Left hindlimb (tissue), 1 donor: ENCODE measurements around the gene HOXB1.

ENCODE experiments used
- DNase-seq: peaks from one replicate; pipeline ENCODE4 v3.0.0-alpha.2; 2018

The HOXB1 gene

DNA sequence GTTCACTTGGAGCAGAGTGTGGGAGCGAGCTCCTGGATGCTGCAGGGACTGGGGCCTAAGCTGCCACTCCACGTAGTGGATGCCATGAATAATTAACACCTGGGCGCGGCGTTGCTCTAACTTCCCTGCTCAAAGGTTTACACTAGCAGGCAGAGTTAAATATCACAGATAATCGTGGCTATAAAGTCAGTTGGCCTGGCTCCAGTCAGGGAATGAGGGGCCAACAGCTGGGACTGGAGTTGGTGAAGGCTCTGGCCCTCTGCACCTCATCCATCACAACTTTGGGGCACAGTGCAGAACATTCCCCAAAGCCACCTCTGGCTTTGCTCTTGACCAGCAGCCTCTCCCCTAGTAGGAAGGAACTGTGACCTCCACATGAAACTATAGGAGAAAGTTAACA is 36.4 kb upstream of the HOXB1 start:
- no peak for DNase-seq

GRCh38 chr17:48566717-48567116 is 35.9 kb upstream of the HOXB1 start:
- DNase-seq: no peak

DNA sequence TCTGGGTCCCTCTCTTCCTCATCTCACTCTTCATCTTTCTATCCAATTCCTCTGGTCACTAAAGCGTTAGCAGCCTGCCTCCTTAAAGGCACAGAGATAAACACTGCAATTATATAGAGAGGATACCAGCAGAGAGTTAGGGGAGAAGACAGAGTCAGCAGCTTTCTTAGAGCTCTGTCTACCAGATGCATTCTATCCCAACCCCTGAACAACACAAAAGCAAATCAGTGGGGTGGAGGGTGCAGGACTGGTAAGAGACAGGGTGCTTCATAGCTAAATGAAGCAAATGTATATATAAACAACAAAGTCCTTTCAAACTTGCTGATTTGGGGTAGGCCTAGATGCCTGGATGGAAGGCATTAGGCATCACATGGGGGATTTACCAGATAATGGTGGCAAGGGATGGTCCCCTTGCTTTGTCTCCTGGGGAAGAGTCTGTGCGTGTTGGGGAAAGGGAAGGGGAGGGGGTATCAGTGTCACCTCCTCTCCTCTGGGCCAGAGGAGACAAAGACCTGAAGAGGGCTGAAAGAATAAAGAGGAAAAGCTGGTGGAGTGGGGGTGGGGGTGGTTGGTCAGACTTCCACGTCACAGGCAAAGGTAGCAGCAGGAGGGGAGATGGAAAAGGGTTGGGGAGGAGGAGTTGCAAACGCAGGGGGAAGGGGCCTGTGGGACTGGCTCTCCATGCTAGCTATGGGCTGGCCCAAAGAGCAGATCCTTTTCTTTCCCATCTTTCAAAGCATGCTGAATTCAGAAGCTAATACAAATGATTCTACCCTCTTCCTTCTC is 35.3 kb upstream of the HOXB1 start:
- DNase-seq: no peak

DNA sequence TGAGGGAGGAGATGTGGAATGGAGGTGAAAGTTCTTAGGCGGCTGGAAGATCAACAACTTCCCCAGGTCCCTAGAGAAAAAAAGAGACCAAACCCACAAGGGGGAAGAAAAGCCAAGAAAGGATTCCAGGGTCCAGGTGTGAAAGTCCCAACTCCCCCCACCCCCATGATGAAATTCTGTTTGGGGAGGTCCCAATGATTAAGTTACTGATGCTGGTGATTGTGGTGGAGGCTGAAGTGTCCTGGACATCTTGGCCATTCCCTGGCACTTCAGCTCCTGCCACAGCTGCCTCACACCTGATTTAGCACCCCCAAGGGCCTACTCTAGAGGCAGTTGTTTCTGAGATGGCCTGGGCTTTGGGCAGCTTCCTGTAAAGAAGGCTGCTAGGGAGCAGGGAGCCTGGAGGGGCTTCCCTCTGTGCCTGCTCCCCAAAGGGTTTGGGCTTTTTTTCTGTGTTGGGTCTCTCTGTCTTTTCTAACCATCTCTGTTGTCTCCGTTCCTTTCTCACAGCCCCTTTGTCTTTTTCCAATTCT is 34.3 kb upstream of the HOXB1 start:
- no peak for DNase-seq

DNA sequence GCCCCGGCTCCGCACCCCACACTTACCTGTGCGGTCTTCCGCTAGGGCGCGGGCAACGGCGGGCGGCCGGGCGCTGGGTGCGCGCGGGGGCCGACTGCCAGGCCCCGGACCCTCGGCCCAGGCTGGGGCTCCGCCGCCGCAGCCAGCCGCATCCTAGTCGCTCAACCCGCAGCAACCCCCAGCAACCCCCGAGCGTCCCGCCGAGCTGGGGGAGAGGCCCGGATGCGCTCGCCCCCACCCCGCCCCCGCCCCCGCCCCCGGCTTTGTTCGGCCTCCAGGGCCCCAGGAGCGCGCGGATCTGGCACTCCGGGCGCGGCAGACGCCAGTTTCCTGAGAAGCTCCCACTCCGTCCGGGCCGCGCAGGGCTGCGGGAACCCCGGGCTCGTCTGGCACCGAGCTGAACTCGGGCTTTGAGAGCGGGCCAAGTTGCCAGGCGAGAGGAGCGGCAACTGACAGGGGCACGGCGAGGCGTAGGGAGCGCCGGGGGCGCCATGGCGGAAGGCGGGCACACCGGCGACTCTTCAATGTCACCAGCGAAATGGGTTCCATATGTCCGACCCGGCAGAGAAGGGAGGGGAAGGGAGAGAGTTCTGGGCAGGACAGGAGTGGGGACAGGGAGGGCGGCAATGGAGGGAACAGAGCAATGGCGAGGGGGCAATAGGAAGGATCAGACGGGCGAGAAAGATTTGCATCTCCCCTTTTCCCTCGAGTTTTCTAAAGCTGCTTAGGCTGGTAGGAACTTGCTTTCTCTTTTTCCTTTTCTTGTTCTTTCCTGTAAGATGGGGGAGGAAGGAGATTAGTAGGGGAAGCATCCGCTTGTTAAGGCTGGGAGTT is 33.6 kb upstream of the HOXB1 start:
- no peak for DNase-seq

- no peak for DNase-seq
Measured at GRCh38 chr17:48563867-48564187, 33.0 kb upstream of the HOXB1 start.

GRCh38 chr17:48563385-48563838 is 32.6 kb upstream of the HOXB1 start:
- DNase-seq: no peak

DNA sequence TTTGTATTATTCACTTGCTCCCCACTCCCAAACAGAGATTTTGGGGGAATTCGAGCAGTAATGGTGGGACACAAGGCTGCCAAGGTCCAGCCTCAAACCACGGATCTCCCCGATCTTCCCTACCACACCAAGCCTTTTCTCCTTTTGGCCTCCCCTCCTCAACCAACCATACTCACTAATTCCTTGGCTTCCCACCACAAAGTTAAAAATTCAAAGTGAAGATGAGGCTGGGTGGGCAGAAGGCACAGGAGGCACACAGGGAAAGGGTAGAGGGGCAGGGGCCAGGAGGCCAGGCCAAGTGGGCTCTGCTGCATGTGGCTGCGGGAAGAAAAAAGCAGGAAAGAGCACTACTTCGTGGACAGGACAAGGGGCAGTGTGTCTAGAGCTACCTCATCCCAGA is 32.1 kb upstream of the HOXB1 start:
- DNase-seq: no peak

DNA sequence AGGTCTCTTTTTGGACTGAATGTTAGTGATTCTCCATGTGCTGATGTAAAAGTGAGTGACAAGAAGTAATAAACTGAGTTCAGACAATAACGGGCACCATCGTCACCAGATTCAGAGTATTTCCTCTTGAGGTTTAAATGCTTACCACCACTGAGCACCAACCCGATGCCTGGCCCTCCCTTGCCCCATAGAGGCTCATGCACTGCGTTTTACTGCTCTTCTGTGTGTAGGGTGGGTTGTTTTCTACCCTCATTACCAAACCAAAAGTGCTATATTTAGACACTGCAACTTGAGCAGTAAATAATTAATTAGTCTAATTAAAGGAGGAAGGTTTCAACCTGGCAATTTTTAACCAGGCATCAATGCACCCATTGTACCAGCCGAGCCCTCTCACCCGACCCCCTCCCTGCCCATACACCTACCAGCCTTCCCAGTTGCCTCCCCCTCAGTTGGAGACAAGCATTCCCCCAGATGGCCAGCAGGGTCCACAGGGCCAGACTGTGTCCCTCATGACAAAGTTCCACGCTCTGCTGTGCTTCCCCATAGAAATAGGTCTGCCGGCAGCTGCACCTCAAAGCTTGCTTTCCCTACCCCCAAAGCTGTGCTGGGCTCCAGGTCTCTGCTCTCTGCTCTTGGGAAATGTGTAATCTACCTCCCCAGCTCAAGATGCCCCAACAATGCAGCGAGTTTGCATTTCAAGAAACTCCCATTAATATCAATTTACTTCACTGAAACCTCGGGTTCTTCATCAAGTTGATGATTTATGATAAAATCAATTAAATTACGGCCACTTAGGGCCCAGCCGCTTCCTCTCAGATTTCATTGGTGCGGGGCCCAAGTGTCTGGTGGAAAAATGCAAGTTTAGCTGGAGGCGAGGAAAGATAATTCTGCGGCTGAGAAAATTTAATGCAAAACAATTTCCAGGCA is 31.3 kb upstream of the HOXB1 start:
- DNase-seq: no peak

GRCh38 chr17:48559840-48560817 is 29.3 kb upstream of the HOXB1 start:
- DNase-seq: no peak

GRCh38 chr17:48559122-48559839 is 28.5 kb upstream of the HOXB1 start:
- DNase-seq: no peak

DNA sequence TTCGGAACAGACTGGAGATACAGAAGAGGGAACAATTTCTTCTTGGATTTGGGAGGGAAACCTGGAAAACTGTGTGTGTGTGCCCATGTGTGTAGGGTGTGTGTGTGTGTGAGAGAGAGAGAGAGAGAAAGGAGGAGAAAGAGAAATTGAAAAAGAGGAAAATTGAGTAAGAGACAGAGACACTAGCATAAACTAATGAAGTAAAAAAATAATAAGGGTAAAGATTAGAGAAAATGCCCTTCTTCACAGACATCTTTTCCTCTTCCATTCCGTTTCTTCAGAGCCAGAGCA is 28.0 kb upstream of the HOXB1 start:
- no peak for DNase-seq

DNA sequence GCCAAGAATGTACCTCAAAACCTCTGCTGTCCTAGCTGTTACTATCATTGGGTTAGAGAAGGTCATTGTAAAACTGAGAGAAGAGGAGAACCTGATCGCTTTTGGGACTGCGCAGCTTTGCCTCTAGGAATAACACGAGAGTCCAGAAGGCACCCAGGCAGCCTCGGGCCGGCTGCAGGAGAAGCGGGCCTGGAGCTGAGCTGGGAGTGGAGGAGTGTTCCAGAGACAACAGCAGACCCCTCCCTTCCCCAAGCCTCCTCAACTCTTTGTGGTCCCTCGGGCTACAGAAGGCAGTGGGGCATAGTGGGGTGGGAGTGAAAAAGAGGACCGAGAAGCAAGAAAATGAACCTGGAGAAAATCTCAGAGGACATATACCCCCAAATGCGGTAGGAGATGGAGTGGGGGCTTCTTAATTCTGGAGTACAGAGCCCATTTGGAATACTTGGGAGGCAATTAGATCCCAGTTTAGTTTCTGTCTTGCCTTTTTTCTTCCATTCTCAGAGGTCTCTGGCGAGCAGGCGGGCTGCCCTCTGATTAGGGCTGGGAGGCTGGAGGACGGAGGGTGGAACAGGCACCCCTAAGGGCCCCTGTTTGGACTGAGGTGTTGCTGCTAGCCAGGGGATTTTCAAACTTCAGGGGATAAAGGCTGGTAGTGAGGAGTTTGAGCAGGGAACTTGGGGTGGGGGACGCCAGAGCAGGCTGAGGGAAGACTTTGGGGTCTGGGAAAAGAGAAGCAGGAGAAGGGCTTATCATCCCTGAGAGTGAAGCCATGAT is 27.4 kb upstream of the HOXB1 start:
- DNase-seq: no peak

GRCh38 chr17:48556576-48557401 is 26.0 kb upstream of the HOXB1 start:
- no peak for DNase-seq

- no peak for DNase-seq
Measured at GRCh38 chr17:48556229-48556575, 25.4 kb upstream of the HOXB1 start.

- no peak for DNase-seq
Measured at GRCh38 chr17:48555258-48556228, 24.7 kb upstream of the HOXB1 start.

DNA sequence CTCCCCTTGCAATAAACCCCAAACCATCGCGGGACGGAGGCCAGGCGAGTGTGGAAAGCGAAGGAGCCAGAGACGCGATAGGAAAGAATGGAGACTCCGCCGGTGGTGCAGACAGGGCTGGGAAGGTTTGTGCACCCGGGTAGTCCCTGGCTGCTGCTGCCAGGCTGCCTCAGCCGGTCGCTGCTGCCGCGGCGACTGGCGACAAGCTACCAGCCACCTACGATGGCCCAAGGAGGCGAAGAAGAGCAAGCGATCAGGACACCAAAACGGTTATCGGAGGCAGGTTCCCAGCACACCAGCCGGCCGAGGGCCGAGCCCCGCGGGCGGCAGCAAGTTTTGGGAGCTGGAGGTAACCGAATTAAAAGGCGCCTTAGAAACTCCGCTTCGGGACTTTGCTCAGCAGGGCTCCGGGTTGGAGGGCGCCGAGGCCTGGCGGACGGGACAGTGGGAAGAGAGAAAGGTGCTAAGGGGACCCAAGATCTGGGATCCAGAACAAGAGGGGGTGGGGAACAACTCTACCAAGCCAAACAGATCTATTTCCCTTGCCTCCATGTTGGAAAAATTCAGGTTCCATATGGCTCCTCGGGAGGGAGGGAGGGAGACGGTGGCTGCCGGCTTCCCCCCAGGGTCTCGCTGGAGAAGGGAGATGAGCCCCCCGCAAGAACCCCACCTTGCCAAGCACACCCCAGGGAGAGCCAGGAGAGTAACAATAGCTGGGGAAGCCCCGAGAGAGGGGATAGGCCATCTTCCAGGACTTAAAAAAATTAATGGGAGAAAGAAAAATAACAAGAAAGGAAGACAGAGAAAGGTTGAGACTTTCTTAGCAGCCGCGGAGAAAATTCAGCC is 23.8 kb upstream of the HOXB1 start:
- DNase-seq: no peak
